Measurements from ENCODE around the gene DNAL1. TPM values are rescaled to one million over a fixed set of nuclear protein-coding genes. Genes with fewer than 3 reads are reported as not detected.

The DNAL1 gene
- total RNA-seq, 1 experiment from 2014 or later, result 25.5 TPM

DNA sequence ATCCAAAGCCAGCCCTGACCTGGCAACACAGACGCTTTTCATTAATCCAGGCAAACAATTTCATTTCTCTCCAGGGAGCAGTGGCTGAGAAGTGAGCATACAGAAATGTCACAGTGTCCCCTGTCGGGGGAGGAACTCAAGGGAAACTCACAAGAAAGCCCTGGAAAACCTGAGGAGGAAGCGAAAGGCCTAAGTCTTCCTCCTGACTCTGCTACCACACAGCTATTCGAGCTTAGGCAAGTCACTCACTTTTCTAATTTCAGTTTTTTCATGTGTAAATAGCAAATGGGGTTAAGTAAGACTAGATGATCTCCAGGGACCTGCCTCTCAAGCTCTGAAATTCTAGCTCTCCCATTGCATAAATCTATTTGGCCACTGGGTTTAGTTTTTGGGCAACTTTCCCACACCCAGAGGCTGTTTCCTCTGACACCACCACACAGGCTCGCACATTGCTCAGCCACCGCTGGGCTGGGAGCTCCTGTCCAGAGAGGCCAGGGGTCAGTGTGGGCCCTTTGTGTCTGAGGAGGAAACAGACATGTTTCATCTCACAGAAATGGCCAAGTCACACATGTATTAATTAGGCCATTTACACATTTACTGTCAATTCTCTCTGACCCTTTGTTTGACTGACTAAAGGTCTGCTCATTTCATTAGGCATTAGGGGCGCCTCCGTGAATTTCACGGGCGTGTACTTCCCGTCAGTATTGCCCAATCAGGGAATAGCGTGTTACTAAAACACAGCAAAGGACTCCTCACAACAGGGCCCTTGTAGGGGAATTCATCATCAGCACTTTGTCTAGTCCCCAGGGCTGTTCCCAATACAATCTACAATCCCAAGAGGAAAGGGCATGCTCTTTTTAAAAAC, 79.2 kb downstream of the DNAL1 start:
- no peaks in the 10 kb centered on the region for H4K20me1 ChIP-seq (ENCODE audit: insufficient read depth)
- peak; percentile 90 to 98 for DNase-seq
- TF ChIP-seq, protein P1, sequence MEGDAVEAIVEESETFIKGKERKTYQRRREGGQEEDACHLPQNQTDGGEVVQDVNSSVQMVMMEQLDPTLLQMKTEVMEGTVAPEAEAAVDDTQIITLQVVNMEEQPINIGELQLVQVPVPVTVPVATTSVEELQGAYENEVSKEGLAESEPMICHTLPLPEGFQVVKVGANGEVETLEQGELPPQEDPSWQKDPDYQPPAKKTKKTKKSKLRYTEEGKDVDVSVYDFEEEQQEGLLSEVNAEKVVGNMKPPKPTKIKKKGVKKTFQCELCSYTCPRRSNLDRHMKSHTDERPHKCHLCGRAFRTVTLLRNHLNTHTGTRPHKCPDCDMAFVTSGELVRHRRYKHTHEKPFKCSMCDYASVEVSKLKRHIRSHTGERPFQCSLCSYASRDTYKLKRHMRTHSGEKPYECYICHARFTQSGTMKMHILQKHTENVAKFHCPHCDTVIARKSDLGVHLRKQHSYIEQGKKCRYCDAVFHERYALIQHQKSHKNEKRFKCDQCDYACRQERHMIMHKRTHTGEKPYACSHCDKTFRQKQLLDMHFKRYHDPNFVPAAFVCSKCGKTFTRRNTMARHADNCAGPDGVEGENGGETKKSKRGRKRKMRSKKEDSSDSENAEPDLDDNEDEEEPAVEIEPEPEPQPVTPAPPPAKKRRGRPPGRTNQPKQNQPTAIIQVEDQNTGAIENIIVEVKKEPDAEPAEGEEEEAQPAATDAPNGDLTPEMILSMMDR (conservative IDR thresholded peaks at IDR 0.05), result peak; percentile 49; the same call in 1 of the 2 replicates
- TF ChIP-seq EZH2 (IDR thresholded peaks at IDR 0.05; ENCODE audit: low read depth), result no peak
- H3K27ac ChIP-seq, result peak overlapping the region; percentile 88
- intact Hi-C loops (cut with micrococcal nuclease; ENCODE audit: unreplicated experiment), result loop anchor here (1.0 to 10.0 kb wide), 7 partner anchors 36 to 552 kb away; partner anchors contain the start of gene ZNF410
- H3F3A ChIP-seq (ENCODE audit: insufficient read depth, low read depth), result peaks cover 59% of the 10 kb centered on the region
- H3K4me3 ChIP-seq, result peak overlapping the region; percentile 20
- no peaks in the 10 kb centered on the region for H3K9me2 ChIP-seq (ENCODE audit: insufficient read depth)
- peaks cover 62% of the 10 kb centered on the region for H3K4me1 ChIP-seq (replicated peaks; ENCODE audit: insufficient read depth)
- H3K9me3 ChIP-seq (ENCODE audit: insufficient read depth, low read depth), result no peaks in the 10 kb centered on the region
- peaks cover 33% of the 10 kb centered on the region for H3K79me2 ChIP-seq (ENCODE audit: low read depth)
- H2AFZ ChIP-seq, result no peak overlapping the region
- peaks cover 31% of the 10 kb centered on the region for H3K36me3 ChIP-seq (ENCODE audit: low read depth)
- BruUV-seq (replicated peaks), result TSS peak; percentile 20
- ChIA-PET CTCF (interaction anchor here (0.5 to 1.4 kb wide), 4 partner anchors 17 to 534 kb away, joined by 4 to 9 read pairs (median 5); no protein-coding TSS in a partner anchor), POLR2A (ENCODE audit: unreplicated experiment) (interaction anchor here (0.6 to 1.0 kb wide), 5 partner anchors 8 to 543 kb away, joined by 5 to 16 read pairs (median 7); partner anchors contain the start of gene PTGR2)
- H3K27me3 ChIP-seq (ENCODE audit: insufficient read depth, low read depth), result no peaks in the 10 kb centered on the region
- peak overlapping the region; percentile 68 for H3K4me2 ChIP-seq

DNA sequence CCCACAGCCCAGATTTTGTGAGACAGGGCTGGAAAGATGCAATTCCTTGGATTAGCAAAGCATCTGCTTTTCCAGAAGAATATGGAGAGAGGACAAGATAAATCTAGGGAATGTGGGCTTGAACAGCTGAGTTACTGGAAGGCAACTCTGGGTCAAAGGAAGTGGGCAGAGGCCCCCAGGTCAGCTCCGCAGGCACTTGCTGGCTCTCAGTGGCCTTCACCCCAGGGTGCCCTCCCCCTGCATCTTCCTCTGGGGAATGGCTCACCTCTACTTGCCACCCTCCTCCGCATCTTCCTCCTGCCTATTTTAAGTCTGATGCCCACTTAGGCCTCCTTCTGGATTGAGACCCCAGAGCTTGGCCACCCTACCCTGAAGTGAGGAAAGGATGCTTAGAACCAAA, 79.9 kb downstream of the DNAL1 start:
- TF ChIP-seq EZH2 (IDR thresholded peaks at IDR 0.05; ENCODE audit: low read depth), result no peak
- TF ChIP-seq, protein P1 (conservative IDR thresholded peaks at IDR 0.05), result no peak
- Histone ChIP-seq H4K20me1 (ENCODE audit: insufficient read depth) (no peaks in the 10 kb centered on the region), H3K4me2 (peak overlapping the region; percentile 68), H3K9me3 (ENCODE audit: insufficient read depth, low read depth) (no peaks in the 10 kb centered on the region), H3K27me3 (ENCODE audit: insufficient read depth, low read depth) (no peaks in the 10 kb centered on the region), H2AFZ (no peak overlapping the region), H3K4me3 (peak overlapping the region; percentile 4; the same call in 1 of the 2 replicates), H3K27ac (peak overlapping the region; percentile 88), H3K36me3 (ENCODE audit: low read depth) (peaks cover 31% of the 10 kb centered on the region), H3K4me1 (replicated peaks; ENCODE audit: insufficient read depth) (peaks cover 68% of the 10 kb centered on the region), H3F3A (ENCODE audit: insufficient read depth, low read depth) (peaks cover 65% of the 10 kb centered on the region), H3K9me2 (ENCODE audit: insufficient read depth) (no peaks in the 10 kb centered on the region), H3K79me2 (ENCODE audit: low read depth) (peaks cover 33% of the 10 kb centered on the region)
- ChIA-PET CTCF (interaction anchor here (1.4 kb wide), 1 partner anchor 33 kb away, joined by 9 read pairs; no protein-coding TSS in a partner anchor), POLR2A (ENCODE audit: unreplicated experiment) (no interaction called here)
- DNase-seq, result no peak
- BruUV-seq (replicated peaks), result no TSS peak
- intact Hi-C loops (cut with micrococcal nuclease; ENCODE audit: unreplicated experiment), result loop anchor here (1.0 to 10.0 kb wide), 7 partner anchors 36 to 552 kb away; partner anchors contain the start of gene ZNF410

DNA sequence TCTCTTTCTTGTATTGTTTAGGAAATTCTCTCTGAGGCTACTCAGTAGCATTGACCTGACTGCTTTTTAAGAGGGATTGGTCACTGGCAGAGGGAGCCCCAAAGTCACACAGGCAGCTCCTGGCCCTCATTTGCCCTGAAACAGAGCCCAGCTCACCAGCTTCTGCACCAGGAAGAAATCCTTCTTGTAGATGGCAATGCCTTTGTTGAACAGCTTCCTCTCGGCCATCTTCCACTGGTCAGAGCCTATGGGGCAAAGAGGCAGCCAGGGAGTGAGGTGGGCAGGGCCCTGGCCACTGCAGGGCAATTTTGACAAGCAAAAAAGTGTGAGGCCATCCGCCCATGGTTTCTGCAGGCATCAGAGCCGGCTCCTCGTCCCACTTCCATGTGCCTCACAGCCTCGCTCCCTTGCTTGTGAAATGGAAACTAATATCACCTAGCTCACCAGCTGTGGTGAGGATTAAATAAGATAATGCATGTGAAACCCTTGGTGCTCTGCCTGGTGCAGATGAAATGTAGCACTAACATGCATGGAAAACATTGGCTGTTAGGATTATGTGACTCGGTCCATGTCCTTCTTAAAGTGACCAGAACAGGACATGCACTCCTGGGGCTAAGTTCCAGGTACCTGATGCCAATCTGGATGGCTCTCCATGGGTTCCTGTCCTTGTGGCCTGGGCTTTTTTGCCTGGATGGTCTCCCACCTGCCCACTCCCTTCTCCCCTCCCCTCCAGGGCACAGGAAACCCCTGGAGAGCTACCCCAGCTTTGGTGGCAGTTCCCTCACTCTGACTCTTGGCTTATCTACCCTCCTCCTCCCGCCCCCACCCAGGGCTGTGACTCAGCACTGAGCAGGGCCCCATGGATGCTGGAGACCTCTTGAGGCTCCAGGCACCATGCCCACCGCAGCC, 80.6 kb downstream of the DNAL1 start:
- POLR2A ChIA-PET (ENCODE audit: unreplicated experiment), result no interaction called here
- no peak for TF ChIP-seq EZH2 (IDR thresholded peaks at IDR 0.05; ENCODE audit: low read depth)
- TF ChIP-seq, protein P1 (conservative IDR thresholded peaks at IDR 0.05), result no peak
- no peaks in the 10 kb centered on the region for H3K27me3 ChIP-seq (ENCODE audit: insufficient read depth, low read depth)

More for the DNA sequence above, 80.6 kb downstream of the DNAL1 start:
- Histone ChIP-seq H3K9me3 (ENCODE audit: insufficient read depth, low read depth) (no peaks in the 10 kb centered on the region), H3K9me2 (ENCODE audit: insufficient read depth) (no peaks in the 10 kb centered on the region), H3K4me1 (replicated peaks; ENCODE audit: insufficient read depth) (peaks cover 68% of the 10 kb centered on the region), H3K4me2 (peak overlapping the region; percentile 68), H3K36me3 (ENCODE audit: low read depth) (peaks cover 30% of the 10 kb centered on the region), H3F3A (ENCODE audit: insufficient read depth, low read depth) (peaks cover 69% of the 10 kb centered on the region), H3K79me2 (ENCODE audit: low read depth) (peaks cover 33% of the 10 kb centered on the region), H3K27ac (peak overlapping the region; percentile 88), H2AFZ (no peak overlapping the region), H3K4me3 (no peak overlapping the region), H4K20me1 (ENCODE audit: insufficient read depth) (no peaks in the 10 kb centered on the region; the same call in 1 of the 2 replicates)
- intact Hi-C loops (cut with micrococcal nuclease; ENCODE audit: unreplicated experiment), result loop anchor here (2.0 to 10.0 kb wide), 4 partner anchors 59 to 309 kb away; partner anchors contain the start of gene ZNF410
- CTCF ChIA-PET, result no interaction called here
- peak in 1 of 2 experiments; percentile 33 for DNase-seq
- no TSS peak for BruUV-seq (replicated peaks)

All from PC-9 (cell line).